Gastroesophageal sphincter (tissue), 4 donors: ENCODE data around the gene EGFR. TPM values are rescaled to one million over a fixed set of nuclear protein-coding genes. Genes with fewer than 3 reads are reported as not detected.

Source experiments
- ATAC-seq: fragments of 150-250 bp; one replicate; pipeline ENCODE4 v1.9.1; 2016; ENCODE audit warnings: mild to moderate bottlenecking, moderate library complexity
- H3K27ac ChIP-seq, 4 donors: fragments of 200-600 bp; sonication (generic) in 3 of 4; 1 replicate in 3 of 4; 2 replicates in 1 of 4; pipeline ENCODE4 v1.5.1; 2016 to 2019
- H3K27me3 ChIP-seq: fragments of 200-600 bp; sonication (generic); one replicate; pipeline ENCODE4 v1.5.1; 2019
- H3K36me3 ChIP-seq, 2 donors: fragments of 200-600 bp; sonication (generic); one replicate each; pipeline ENCODE4 v1.5.1; 2019; ENCODE audit warnings: control low read depth in 1 of 2
- H3K4me1 ChIP-seq, 3 donors: fragments of 200-600 bp; sonication (generic); 1 replicate in 2 of 3; 2 replicates in 1 of 3; pipeline ENCODE4 v1.5.1; 2016 to 2019; ENCODE audit warnings: control low read depth in 2 of 3
- H3K4me3 ChIP-seq, 2 donors: fragments of 200-600 bp; sonication (generic); one replicate each; pipeline ENCODE4 v1.5.1; 2019; ENCODE audit warnings: mild to moderate bottlenecking in 1 of 2, moderate library complexity in 1 of 2
- H3K9me3 ChIP-seq, 3 donors: fragments of 200-600 bp; sonication (generic); one replicate each; pipeline ENCODE4 v1.5.1; 2017 to 2019; ENCODE audit warnings: control low read depth in 2 of 3
- EP300 ChIP-seq: sonication (generic); formaldehyde crosslinking; IDR thresholded peaks from one replicate; pipeline ENCODE4 v1.6.1; 2017; ENCODE audit warnings: antibody characterized with exemption, mild to moderate bottlenecking
- POLR2A ChIP-seq, 2 donors: fragments of 450-650 bp; IDR thresholded peaks; one replicate each; pipeline ENCODE4 v1.6.1; 2017; ENCODE audit warnings: antibody characterized with exemption in 2 of 2, mild to moderate bottlenecking in 2 of 2, moderate library complexity in 1 of 2
- POLR2AphosphoS5 ChIP-seq: sonication (generic); formaldehyde crosslinking; IDR thresholded peaks from one replicate; pipeline ENCODE4 v1.6.1; 2017; ENCODE audit warnings: antibody characterized with exemption
- WGBS, 2 donors: methylation state at CpG; one replicate each; pipeline ENCODE4 v1.1.5; 2018; ENCODE audit warnings: low coverage in 1 of 2; 5-methylcytosine and 5-hydroxymethylcytosine counted together
- total RNA-seq, 4 donors: library from RNA; depleted of rRNA; stranded (reverse); fragments of >200 nt; gene quantifications; one replicate each; pipeline ENCODE4 v1.1.0, GENCODE V29; 2016
- TF ChIP-seq, protein P1 (sequence below), 4 experiments: fragments of 200-600 bp in 2 of 4; fragments of 450-650 bp in 2 of 4; sonication (generic) in 1 of 4; IDR thresholded peaks; one replicate each; pipeline ENCODE4 v1.5.1; 2017 to 2019; ENCODE audit warnings: antibody characterized with exemption in 4 of 4, mild to moderate bottlenecking in 2 of 4, moderate library complexity in 2 of 4

Gene EGFR
- total RNA-seq, 4 donors from 2014 or later = 85.7 to 126 (median 111) TPM

DNA sequence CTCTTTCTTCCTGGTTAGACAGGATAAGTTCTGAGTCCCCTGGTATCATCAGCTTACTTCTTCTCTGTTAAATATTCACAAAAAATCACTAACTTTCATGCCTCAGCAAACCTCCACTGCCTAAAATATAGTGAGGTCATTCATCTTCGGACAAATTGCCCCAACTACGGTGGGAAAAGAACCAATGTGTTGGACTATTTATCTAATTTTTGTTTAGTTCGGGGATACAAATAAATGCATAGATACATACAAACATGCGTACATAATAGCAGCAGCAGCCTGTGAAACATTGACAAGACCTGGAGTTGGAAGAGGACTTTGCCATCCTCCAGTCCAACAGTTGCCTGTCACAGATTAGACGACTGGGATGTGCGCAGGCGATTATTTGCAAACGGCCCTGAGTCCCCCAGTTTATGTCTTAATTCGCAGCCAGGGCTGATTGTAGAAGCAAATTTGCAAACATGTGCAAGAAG, 51.5 kb downstream of the EGFR start:
- TF ChIP-seq, protein P1, sequence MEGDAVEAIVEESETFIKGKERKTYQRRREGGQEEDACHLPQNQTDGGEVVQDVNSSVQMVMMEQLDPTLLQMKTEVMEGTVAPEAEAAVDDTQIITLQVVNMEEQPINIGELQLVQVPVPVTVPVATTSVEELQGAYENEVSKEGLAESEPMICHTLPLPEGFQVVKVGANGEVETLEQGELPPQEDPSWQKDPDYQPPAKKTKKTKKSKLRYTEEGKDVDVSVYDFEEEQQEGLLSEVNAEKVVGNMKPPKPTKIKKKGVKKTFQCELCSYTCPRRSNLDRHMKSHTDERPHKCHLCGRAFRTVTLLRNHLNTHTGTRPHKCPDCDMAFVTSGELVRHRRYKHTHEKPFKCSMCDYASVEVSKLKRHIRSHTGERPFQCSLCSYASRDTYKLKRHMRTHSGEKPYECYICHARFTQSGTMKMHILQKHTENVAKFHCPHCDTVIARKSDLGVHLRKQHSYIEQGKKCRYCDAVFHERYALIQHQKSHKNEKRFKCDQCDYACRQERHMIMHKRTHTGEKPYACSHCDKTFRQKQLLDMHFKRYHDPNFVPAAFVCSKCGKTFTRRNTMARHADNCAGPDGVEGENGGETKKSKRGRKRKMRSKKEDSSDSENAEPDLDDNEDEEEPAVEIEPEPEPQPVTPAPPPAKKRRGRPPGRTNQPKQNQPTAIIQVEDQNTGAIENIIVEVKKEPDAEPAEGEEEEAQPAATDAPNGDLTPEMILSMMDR (IDR thresholded peaks at IDR 0.05) = no peak
- TF ChIP-seq POLR2AphosphoS5 = no peak
- TF ChIP-seq EP300 = no peak
- no peak for TF ChIP-seq POLR2A (IDR thresholded peaks at IDR 0.05)
- no peak for ATAC-seq
- 66 to 72% methylated on average over 7 to 9 of the region's 9 CpGs for WGBS, 2 donors
- Histone ChIP-seq H3K27ac (peak overlapping the region; percentile 85 to 90 (median 88)), H3K4me1 (peaks cover 33 to 100% (median 53%) of the 10 kb centered on the region in 3 donors), H3K36me3 (no peaks in the 10 kb centered on the region), H3K27me3 (no peaks in the 10 kb centered on the region), H3K4me3 (no peak overlapping the region), H3K9me3 (no peaks in the 10 kb centered on the region)

GRCh38 chr7:55070854-55071253, 52.0 kb downstream of the EGFR start:
- Histone ChIP-seq H3K4me3 (no peak overlapping the region), H3K27ac (peak overlapping the region; percentile 85 to 90 (median 88)), H3K36me3 (no peaks in the 10 kb centered on the region), H3K9me3 (no peaks in the 10 kb centered on the region), H3K27me3 (no peaks in the 10 kb centered on the region), H3K4me1 (peaks cover 39 to 100% (median 54%) of the 10 kb centered on the region in 3 donors)
- no peak for ATAC-seq
- 27 to 45% methylated on average over 4 to 8 of the region's 8 CpGs for WGBS, 2 donors
- TF ChIP-seq EP300 (no peak), POLR2A (IDR thresholded peaks at IDR 0.05) (no peak), POLR2AphosphoS5 (no peak)
- TF ChIP-seq, protein P1 (IDR thresholded peaks at IDR 0.05) = no peak

- WGBS, 2 donors = 15 to 18% methylated on average over 5 to 7 of the region's 7 CpGs
- Histone ChIP-seq H3K36me3 (no peaks in the 10 kb centered on the region), H3K9me3 (no peaks in the 10 kb centered on the region), H3K4me3 (no peak overlapping the region), H3K4me1 (peaks cover 36 to 100% (median 52%) of the 10 kb centered on the region in 3 donors), H3K27me3 (no peaks in the 10 kb centered on the region), H3K27ac (peak overlapping the region; percentile 85 to 90 (median 88))
- TF ChIP-seq POLR2AphosphoS5 (peak; percentile 30), POLR2A (IDR thresholded peaks at IDR 0.05) (no peak)
- peak; percentile 64 for ATAC-seq
Observed at GRCh38 chr7:55071411-55072175, 52.8 kb downstream of the EGFR start.

DNA sequence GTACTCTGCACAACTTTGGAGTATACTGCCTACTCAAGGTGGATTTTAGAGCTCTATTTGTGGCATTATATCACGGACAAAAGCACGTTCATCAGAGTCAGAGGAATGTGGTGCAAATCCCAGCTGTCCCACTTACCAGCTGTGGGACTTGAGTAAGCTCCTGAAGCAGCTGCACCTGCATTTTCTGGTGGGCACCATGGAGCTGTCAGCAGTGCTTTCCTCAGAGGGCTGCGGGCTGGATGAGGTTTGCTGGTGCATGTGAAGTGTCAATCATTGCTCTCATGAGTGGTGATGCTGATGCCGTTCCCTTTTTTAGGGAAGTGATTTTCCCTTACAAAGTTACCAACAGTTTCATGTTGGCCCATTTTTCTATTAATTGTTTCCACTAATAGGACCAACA, 53.4 kb downstream of the EGFR start:
- no peaks in the 10 kb centered on the region for H3K9me3 ChIP-seq
- peak overlapping the region; percentile 85 to 90 (median 88) for H3K27ac ChIP-seq
- TF ChIP-seq POLR2AphosphoS5 = no peak
- TF ChIP-seq EP300 = no peak
- TF ChIP-seq, protein P1 (IDR thresholded peaks at IDR 0.05) = no peak
- no peak for TF ChIP-seq POLR2A (IDR thresholded peaks at IDR 0.05)
- H3K36me3 ChIP-seq = no peaks in the 10 kb centered on the region
- H3K27me3 ChIP-seq = no peaks in the 10 kb centered on the region
- H3K4me1 ChIP-seq = peaks cover 36 to 100% (median 52%) of the 10 kb centered on the region in 3 donors
- no peak for ATAC-seq
- H3K4me3 ChIP-seq = no peak overlapping the region
- 7 to 62% methylated on average over 2 to 3 of the region's 4 CpGs for WGBS, 2 donors

GRCh38 chr7:55073051-55073511, 54.3 kb downstream of the EGFR start:
- TF ChIP-seq EP300 (no peak), POLR2A (IDR thresholded peaks at IDR 0.05) (no peak), POLR2AphosphoS5 (no peak)
- TF ChIP-seq, protein P1 (IDR thresholded peaks at IDR 0.05) = no peak
- H3K27me3 ChIP-seq = no peaks in the 10 kb centered on the region
- no peaks in the 10 kb centered on the region for H3K36me3 ChIP-seq
- WGBS, 2 donors = 15 to 31% methylated on average over 2 to 4 of the region's 4 CpGs
- H3K9me3 ChIP-seq = no peaks in the 10 kb centered on the region
- ATAC-seq = no peak
- no peak overlapping the region for H3K4me3 ChIP-seq
- peak overlapping the region; percentile 85 to 90 (median 88) for H3K27ac ChIP-seq
- peaks cover 41 to 100% (median 60%) of the 10 kb centered on the region in 3 donors for H3K4me1 ChIP-seq
